Stimulated activated CD8-positive, alpha-beta memory T cell treated with anti-CD3 and anti-CD28 coated beads, Interleukin-15, amount 100 ng/mL, for 24 hours (primary cell): ENCODE results near the gene ROPN1L.

ENCODE experiments used
- DNase-seq: peaks from one replicate; pipeline ENCODE4 v3.0.0-alpha.2; 2020; ENCODE audit warnings: low read depth

ROPN1L gene

GRCh38 chr5:10459080-10460055, 17.7 kb downstream of the ROPN1L start:
- no peak for DNase-seq

GRCh38 chr5:10460252-10460906, 18.7 kb downstream of the ROPN1L start:
- no peak for DNase-seq

- DNase-seq: no peak
Observed at GRCh38 chr5:10461041-10461440, 19.4 kb downstream of the ROPN1L start.

GRCh38 chr5:10461904-10462555, 20.4 kb downstream of the ROPN1L start:
- no peak for DNase-seq

GRCh38 chr5:10463566-10463965, 21.9 kb downstream of the ROPN1L start:
- no peak for DNase-seq

GRCh38 chr5:10464173-10464572, 22.5 kb downstream of the ROPN1L start:
- no peak for DNase-seq

- no peak for DNase-seq
Observed at GRCh38 chr5:10465726-10466125, 24.0 kb downstream of the ROPN1L start.

GRCh38 chr5:10466446-10467073, 24.9 kb downstream of the ROPN1L start:
- DNase-seq: no peak

- no peak for DNase-seq
Observed at GRCh38 chr5:10467281-10468198, 25.9 kb downstream of the ROPN1L start.

- DNase-seq: no peak
Observed at GRCh38 chr5:10468256-10468655, 26.6 kb downstream of the ROPN1L start.

- no peak for DNase-seq
Observed at GRCh38 chr5:10469253-10470050, 27.8 kb downstream of the ROPN1L start.

GRCh38 chr5:10470669-10471068, 29.0 kb downstream of the ROPN1L start:
- DNase-seq: no peak

- no peak for DNase-seq
Observed at GRCh38 chr5:10471677-10472076, 30.0 kb downstream of the ROPN1L start.

- DNase-seq: no peak
Observed at GRCh38 chr5:10474521-10475075, 32.9 kb downstream of the ROPN1L start.

GRCh38 chr5:10475931-10476676, 34.4 kb downstream of the ROPN1L start:
- DNase-seq: no peak

- no peak for DNase-seq
Observed at GRCh38 chr5:10476878-10477277, 35.2 kb downstream of the ROPN1L start.

- DNase-seq: no peak
Observed at GRCh38 chr5:10477943-10478342, 36.3 kb downstream of the ROPN1L start.

- no peak for DNase-seq
Observed at GRCh38 chr5:10478436-10478835, 36.8 kb downstream of the ROPN1L start.

GRCh38 chr5:10479154-10479721, 37.6 kb downstream of the ROPN1L start:
- DNase-seq: no peak
